Fibroblast of lung (primary cell): ENCODE measurements around the gene AGR3.

Experiments
- EZH2 ChIP-seq: IDR thresholded peaks from 2 replicates; pipeline ENCODE4 v1.5.1; 2012; ENCODE audit warnings: low read length, control low read depth, mild to moderate bottlenecking; ENCODE audit errors: missing control alignments
- TF ChIP-seq, protein P1 (sequence below), 2 donors: IDR thresholded peaks in 1 of 2; conservative IDR thresholded peaks in 1 of 2; 1 replicate in 1 of 2; 2 replicates in 1 of 2; pipeline ENCODE4 v1.5.1; 2011 to 2012; ENCODE audit warnings: low read length in 2 of 2, control low read depth in 1 of 2, inconsistent platforms in 1 of 2, low read depth in 1 of 2, mild to moderate bottlenecking in 1 of 2

DNA sequence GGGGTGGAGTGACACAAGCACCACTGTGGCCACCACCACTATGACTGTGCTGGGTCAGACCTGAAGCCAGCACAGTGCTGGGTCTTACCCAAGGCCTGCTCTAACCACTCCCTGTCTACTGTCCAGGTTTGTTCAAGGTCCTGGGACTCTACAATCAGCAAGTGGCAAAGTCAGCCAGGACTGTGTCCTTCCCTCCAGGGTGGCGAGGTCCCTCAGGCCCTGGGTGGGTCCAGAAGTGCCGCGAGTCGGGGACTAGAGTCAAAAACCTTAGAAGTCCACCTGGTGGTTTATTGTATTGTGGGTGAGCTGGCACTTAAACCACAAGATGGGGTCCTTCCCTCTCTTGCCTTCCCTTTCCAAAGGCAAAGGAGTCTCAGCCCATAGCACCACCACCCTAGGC is 30.8 kb upstream of the AGR3 start:
- TF ChIP-seq, protein P1, sequence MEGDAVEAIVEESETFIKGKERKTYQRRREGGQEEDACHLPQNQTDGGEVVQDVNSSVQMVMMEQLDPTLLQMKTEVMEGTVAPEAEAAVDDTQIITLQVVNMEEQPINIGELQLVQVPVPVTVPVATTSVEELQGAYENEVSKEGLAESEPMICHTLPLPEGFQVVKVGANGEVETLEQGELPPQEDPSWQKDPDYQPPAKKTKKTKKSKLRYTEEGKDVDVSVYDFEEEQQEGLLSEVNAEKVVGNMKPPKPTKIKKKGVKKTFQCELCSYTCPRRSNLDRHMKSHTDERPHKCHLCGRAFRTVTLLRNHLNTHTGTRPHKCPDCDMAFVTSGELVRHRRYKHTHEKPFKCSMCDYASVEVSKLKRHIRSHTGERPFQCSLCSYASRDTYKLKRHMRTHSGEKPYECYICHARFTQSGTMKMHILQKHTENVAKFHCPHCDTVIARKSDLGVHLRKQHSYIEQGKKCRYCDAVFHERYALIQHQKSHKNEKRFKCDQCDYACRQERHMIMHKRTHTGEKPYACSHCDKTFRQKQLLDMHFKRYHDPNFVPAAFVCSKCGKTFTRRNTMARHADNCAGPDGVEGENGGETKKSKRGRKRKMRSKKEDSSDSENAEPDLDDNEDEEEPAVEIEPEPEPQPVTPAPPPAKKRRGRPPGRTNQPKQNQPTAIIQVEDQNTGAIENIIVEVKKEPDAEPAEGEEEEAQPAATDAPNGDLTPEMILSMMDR (conservative IDR thresholded peaks at IDR 0.05 in 1 of 2, IDR thresholded peaks at IDR 0.05 in 1 of 2; ENCODE audit: low read depth in 1 of 2, low read length in 2 of 2), result no peak
- no peak for TF ChIP-seq EZH2
